Osteoblast (primary cell): ENCODE results near the gene RHBDF2. TPM values are rescaled to one million over a fixed set of nuclear protein-coding genes. Genes with fewer than 3 reads are reported as not detected.

Source experiments
- DNase-seq: peaks from one replicate; pipeline ENCODE4 v3.0.0; 2011; ENCODE audit warnings: low spot score, mixed read lengths; ENCODE audit not compliant: insufficient read length; ENCODE audit errors: missing footprints
- H2AFZ ChIP-seq: 2 replicates; pipeline ENCODE4 v1.6.0; 2011; ENCODE audit warnings: mild to moderate bottlenecking, low read length
- H3K27ac ChIP-seq: 2 replicates; pipeline ENCODE4 v1.5.1; 2011; ENCODE audit warnings: mild to moderate bottlenecking, low read depth, low read length, moderate library complexity
- H3K27me3 ChIP-seq: 2 replicates; pipeline ENCODE4 v1.6.0; 2012; ENCODE audit warnings: mild to moderate bottlenecking, control low read depth, inconsistent platforms, low read length, moderate library complexity; ENCODE audit not compliant: insufficient read depth
- H3K36me3 ChIP-seq: 2 replicates; pipeline ENCODE4 v1.5.1; 2011; ENCODE audit warnings: mild to moderate bottlenecking, low read length, control low read depth, moderate library complexity; ENCODE audit not compliant: insufficient read depth
- H3K4me1 ChIP-seq: 2 replicates; pipeline ENCODE4 v1.5.1; 2011; ENCODE audit warnings: mild to moderate bottlenecking, low read length, control low read depth, moderate library complexity; ENCODE audit not compliant: insufficient read depth
- H3K4me2 ChIP-seq: 2 replicates; pipeline ENCODE4 v1.6.0; 2011; ENCODE audit warnings: mild to moderate bottlenecking, low read length; ENCODE audit not compliant: insufficient read depth
- H3K4me3 ChIP-seq: fragments of 200-600 bp; sonication (generic); 3 replicates; pipeline ENCODE4 v1.5.1; 2012; ENCODE audit warnings: mild to moderate bottlenecking, low read length, inconsistent platforms; ENCODE audit not compliant: insufficient read depth
- H3K79me2 ChIP-seq: 2 replicates; pipeline ENCODE4 v1.6.0; 2012; ENCODE audit warnings: mild to moderate bottlenecking, low read length, control low read depth, inconsistent platforms; ENCODE audit not compliant: insufficient read depth
- H3K9me3 ChIP-seq: 2 replicates; pipeline ENCODE4 v1.5.1; 2011; ENCODE audit warnings: low read depth, low read length, control low read depth
- H4K20me1 ChIP-seq: 2 replicates; pipeline ENCODE4 v1.6.0; 2012; ENCODE audit warnings: mild to moderate bottlenecking, low read length, control low read depth; ENCODE audit not compliant: insufficient read depth
- total RNA-seq: library from RNA; depleted of rRNA; stranded (reverse); fragments of >200 nt; gene quantifications from 2 replicates; pipeline ENCODE4 v1.2.3, GENCODE V29; 2012
- TF ChIP-seq, protein P1 (sequence below): IDR thresholded peaks from 2 replicates; pipeline ENCODE4 v1.5.1; 2011; ENCODE audit warnings: mild to moderate bottlenecking, low read depth, low read length, moderate library complexity; ENCODE audit errors: extremely low read depth

The RHBDF2 gene
- total RNA-seq, 1 donor: 8.3 TPM

DNA sequence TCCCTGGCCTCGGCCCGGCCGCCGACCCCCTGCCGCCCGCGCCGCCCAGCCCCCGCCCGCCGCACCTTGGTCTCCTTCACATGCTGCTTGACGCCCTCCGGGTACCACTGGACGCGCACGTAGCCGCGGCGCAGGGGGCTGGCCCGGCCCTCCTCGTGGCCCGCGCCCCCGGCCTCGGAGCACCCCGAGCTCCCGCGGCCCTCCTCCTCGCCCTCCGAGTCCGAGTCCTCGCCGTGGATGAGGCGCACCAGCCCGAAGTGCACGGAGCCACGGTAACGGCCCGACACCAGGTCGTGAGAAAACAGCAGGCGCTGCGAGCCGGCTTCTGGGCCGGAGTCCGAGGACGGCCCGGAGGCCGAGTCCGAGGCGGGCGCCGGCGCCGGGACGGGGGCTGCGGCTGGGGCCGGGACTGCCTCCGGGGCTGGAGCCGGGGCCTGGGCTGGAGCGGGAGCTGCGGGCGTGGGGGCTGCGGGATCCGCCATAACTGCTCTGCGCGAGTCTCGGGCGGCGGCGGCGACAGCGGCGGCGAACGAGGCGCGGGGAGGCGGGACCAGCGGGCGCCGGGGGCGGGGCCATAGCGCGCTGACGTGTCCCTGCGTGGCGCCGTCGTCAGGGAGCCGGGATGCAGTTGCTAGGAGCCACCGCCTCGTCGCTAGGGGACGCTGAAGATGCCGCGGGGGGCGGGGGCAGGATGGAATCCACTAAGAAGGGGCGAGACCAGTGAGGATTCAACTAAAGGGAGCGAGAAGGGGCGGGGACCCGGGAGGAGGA is 48.4 kb downstream of the RHBDF2 start, which contains the start of gene UBE2O:
Gene UBE2O, minus strand, starts transcription at position 493 of the 771 bp plus-strand sequence. Its CDS starts 11 bp downstream, at position 482.
- peaks cover 26% of the 10 kb centered on the region for H3K4me1 ChIP-seq
- peaks cover 48% of the 10 kb centered on the region for H3K79me2 ChIP-seq
- H3K36me3 ChIP-seq: no peaks in the 10 kb centered on the region
- H2AFZ ChIP-seq: peak within 1 kb of the TSS; percentile 74
- H3K9me3 ChIP-seq: no peaks in the 10 kb centered on the region
- peak within 1 kb of the TSS; percentile 76 for H3K27ac ChIP-seq
- H3K4me3 ChIP-seq: peak within 1 kb of the TSS; percentile 92
- no peaks in the 10 kb centered on the region for H3K27me3 ChIP-seq
- TF ChIP-seq, protein P1, sequence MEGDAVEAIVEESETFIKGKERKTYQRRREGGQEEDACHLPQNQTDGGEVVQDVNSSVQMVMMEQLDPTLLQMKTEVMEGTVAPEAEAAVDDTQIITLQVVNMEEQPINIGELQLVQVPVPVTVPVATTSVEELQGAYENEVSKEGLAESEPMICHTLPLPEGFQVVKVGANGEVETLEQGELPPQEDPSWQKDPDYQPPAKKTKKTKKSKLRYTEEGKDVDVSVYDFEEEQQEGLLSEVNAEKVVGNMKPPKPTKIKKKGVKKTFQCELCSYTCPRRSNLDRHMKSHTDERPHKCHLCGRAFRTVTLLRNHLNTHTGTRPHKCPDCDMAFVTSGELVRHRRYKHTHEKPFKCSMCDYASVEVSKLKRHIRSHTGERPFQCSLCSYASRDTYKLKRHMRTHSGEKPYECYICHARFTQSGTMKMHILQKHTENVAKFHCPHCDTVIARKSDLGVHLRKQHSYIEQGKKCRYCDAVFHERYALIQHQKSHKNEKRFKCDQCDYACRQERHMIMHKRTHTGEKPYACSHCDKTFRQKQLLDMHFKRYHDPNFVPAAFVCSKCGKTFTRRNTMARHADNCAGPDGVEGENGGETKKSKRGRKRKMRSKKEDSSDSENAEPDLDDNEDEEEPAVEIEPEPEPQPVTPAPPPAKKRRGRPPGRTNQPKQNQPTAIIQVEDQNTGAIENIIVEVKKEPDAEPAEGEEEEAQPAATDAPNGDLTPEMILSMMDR: peak; percentile 34
- H3K4me2 ChIP-seq: peak within 1 kb of the TSS; percentile 94
- peaks cover 30% of the 10 kb centered on the region for H4K20me1 ChIP-seq
- DNase-seq: peak; percentile 99

DNA sequence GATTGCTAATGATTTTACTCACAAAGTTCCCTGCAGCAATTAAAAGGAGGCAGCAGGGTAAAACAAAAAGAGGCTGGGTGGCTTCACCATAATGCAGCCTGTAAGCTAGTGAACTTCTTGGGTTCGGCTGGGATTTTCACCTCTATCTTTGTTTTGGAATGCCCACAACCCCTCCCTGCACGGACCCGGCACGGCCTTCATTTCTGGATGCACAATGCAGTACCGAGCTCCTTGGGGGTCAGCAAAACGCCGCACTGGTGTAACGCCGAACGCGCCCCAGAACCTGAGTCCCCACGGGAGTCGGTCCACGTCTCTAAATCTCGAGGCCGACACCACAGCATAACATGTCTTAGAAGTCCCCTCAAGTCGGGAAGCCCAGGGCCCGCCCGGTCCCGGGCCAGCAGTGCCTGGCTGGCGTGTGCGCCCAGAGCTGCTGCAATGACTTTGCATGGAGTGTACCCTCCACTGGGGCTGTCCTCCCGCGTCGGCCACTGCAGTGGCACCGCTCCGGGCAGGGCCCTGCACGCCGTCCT is 49.0 kb downstream of the RHBDF2 start:
- H3K36me3 ChIP-seq: no peaks in the 10 kb centered on the region
- H3K4me2 ChIP-seq: peak overlapping the region; percentile 94
- no peak for DNase-seq
- no peaks in the 10 kb centered on the region for H3K9me3 ChIP-seq
- TF ChIP-seq, protein P1: no peak
- H3K27me3 ChIP-seq: no peaks in the 10 kb centered on the region
- H3K4me3 ChIP-seq: peak overlapping the region; percentile 92
- peaks cover 33% of the 10 kb centered on the region for H3K4me1 ChIP-seq
- H3K27ac ChIP-seq: peak overlapping the region; percentile 76
- peaks cover 55% of the 10 kb centered on the region for H3K79me2 ChIP-seq
- peaks cover 36% of the 10 kb centered on the region for H4K20me1 ChIP-seq
- H2AFZ ChIP-seq: no peak overlapping the region

DNA sequence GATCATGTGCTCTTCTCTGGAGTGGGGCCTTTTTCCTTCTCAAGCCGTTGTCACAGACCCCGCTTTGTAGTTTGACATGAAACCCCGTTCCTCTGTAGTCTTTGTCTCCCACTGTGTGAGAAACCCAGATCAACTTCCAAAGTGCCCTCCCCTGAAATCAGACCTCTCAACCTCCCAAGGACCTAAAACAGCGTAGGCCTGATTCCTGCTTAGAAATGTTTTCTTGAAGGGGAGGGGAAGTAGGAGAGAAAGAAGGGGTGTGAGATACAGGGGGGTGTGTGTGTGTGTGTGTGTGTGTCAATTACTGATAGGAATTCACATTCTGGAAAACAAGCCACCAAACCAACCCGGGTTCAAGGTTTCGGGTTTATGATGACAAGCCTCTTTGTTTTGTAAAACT is 49.7 kb downstream of the RHBDF2 start:
- H4K20me1 ChIP-seq: peaks cover 39% of the 10 kb centered on the region
- no peak for DNase-seq
- H3K4me2 ChIP-seq: peak overlapping the region; percentile 94
- no peak overlapping the region for H2AFZ ChIP-seq
- H3K79me2 ChIP-seq: peaks cover 55% of the 10 kb centered on the region
- TF ChIP-seq, protein P1: no peak
- no peaks in the 10 kb centered on the region for H3K9me3 ChIP-seq
- no peaks in the 10 kb centered on the region for H3K27me3 ChIP-seq
- peak overlapping the region; percentile 92 for H3K4me3 ChIP-seq
- peaks cover 40% of the 10 kb centered on the region for H3K4me1 ChIP-seq
- H3K27ac ChIP-seq: peak overlapping the region; percentile 76
- no peaks in the 10 kb centered on the region for H3K36me3 ChIP-seq

GRCh38 chr17:76449126-76449525 is 52.1 kb downstream of the RHBDF2 start:
- Histone ChIP-seq H2AFZ (no peak overlapping the region), H3K79me2 (peaks cover 75% of the 10 kb centered on the region), H4K20me1 (peaks cover 54% of the 10 kb centered on the region), H3K27ac (peak overlapping the region; percentile 82), H3K4me2 (peak overlapping the region; percentile 7), H3K4me3 (no peak overlapping the region), H3K27me3 (no peaks in the 10 kb centered on the region), H3K9me3 (no peaks in the 10 kb centered on the region), H3K4me1 (peaks cover 63% of the 10 kb centered on the region), H3K36me3 (no peaks in the 10 kb centered on the region)
- TF ChIP-seq, protein P1: no peak
- DNase-seq: peak; percentile 81
